Measurements from ENCODE around the gene EXPH5.
A peak's percentile ranks its signal among the peaks of the same experiment; 100 is the strongest.

EXPH5 gene

DNA sequence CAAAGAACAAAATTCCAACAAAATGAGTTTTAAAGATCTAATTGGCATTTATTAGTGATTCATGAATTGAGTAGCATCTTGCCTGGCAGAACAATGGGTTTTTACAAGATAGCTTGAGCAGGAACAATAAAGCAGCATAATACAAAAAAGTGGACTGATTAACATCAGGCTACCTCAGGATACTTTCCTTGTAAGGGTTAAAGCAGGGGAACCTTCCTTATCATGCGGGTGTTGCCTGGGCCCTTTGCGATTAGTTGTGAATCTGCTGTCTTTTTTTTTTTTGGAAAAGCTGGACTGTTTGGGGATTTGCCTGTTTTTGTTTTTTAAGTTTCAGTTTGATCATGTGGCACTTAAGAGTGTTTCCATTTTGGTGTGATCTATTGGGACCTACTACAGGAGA lies 37.5 kb downstream of the EXPH5 start (continued):
- no peak for TF ChIP-seq ZNF146 (tag by site-specific recombination; IDR thresholded peaks at IDR 0.05)
- TF ChIP-seq, protein P1, sequence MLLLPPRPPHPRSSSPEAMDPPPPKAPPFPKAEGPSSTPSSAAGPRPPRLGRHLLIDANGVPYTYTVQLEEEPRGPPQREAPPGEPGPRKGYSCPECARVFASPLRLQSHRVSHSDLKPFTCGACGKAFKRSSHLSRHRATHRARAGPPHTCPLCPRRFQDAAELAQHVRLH (tag by site-specific recombination; IDR thresholded peaks at IDR 0.05), result no peak
- TF ChIP-seq, protein P2, sequence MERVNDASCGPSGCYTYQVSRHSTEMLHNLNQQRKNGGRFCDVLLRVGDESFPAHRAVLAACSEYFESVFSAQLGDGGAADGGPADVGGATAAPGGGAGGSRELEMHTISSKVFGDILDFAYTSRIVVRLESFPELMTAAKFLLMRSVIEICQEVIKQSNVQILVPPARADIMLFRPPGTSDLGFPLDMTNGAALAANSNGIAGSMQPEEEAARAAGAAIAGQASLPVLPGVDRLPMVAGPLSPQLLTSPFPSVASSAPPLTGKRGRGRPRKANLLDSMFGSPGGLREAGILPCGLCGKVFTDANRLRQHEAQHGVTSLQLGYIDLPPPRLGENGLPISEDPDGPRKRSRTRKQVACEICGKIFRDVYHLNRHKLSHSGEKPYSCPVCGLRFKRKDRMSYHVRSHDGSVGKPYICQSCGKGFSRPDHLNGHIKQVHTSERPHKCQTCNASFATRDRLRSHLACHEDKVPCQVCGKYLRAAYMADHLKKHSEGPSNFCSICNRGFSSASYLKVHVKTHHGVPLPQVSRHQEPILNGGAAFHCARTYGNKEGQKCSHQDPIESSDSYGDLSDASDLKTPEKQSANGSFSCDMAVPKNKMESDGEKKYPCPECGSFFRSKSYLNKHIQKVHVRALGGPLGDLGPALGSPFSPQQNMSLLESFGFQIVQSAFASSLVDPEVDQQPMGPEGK (tag by site-specific recombination; IDR thresholded peaks at IDR 0.05), result no peak
- no peak for TF ChIP-seq ZNF585B (tag by site-specific recombination; IDR thresholded peaks at IDR 0.05)
- TF ChIP-seq RBAK (tag by site-specific recombination; IDR thresholded peaks at IDR 0.05), result no peak

GRCh38 chr11:108551651-108552462 lies 41.7 kb downstream of the EXPH5 start:
- CTCF ChIA-PET, result interaction anchor here (0.5 to 1.1 kb wide), 3 partner anchors 23 to 89 kb away, joined by 3 to 4 read pairs (median 3); no protein-coding TSS in a partner anchor
- TF ChIP-seq ZNF335 (tag by site-specific recombination; conservative IDR thresholded peaks at IDR 0.05), result peak; percentile 63
- no peak for TF ChIP-seq GLI2 (tag by site-specific recombination; IDR thresholded peaks at IDR 0.05; ENCODE audit: borderline replicate concordance, low read depth)
- TF ChIP-seq, protein P3, sequence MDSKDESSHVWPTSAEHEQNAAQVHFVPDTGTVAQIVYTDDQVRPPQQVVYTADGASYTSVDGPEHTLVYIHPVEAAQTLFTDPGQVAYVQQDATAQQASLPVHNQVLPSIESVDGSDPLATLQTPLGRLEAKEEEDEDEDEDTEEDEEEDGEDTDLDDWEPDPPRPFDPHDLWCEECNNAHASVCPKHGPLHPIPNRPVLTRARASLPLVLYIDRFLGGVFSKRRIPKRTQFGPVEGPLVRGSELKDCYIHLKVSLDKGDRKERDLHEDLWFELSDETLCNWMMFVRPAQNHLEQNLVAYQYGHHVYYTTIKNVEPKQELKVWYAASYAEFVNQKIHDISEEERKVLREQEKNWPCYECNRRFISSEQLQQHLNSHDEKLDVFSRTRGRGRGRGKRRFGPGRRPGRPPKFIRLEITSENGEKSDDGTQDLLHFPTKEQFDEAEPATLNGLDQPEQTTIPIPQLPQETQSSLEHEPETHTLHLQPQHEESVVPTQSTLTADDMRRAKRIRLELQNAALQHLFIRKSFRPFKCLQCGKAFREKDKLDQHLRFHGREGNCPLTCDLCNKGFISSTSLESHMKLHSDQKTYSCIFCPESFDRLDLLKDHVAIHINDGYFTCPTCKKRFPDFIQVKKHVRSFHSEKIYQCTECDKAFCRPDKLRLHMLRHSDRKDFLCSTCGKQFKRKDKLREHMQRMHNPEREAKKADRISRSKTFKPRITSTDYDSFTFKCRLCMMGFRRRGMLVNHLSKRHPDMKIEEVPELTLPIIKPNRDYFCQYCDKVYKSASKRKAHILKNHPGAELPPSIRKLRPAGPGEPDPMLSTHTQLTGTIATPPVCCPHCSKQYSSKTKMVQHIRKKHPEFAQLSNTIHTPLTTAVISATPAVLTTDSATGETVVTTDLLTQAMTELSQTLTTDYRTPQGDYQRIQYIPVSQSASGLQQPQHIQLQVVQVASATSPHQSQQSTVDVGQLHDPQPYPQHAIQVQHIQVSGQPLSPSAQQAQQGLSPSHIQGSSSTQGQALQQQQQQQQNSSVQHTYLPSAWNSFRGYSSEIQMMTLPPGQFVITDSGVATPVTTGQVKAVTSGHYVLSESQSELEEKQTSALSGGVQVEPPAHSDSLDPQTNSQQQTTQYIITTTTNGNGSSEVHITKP (tag by site-specific recombination; IDR thresholded peaks at IDR 0.05), result peak; percentile 67; the same call in 1 of the 2 replicates
- TF ChIP-seq OSR2 (tag by site-specific recombination; IDR thresholded peaks at IDR 0.05), result peak; percentile 76
- peak; percentile 64; the same call in 1 of the 2 replicates for TF ChIP-seq TRIM28 (IDR thresholded peaks at IDR 0.05; ENCODE audit: borderline replicate concordance, low read length)
- TF ChIP-seq ZIC2 (tag by site-specific recombination; IDR thresholded peaks at IDR 0.05), result no peak
- peak; percentile 48; the same call in 1 of the 2 replicates for TF ChIP-seq SCRT2 (tag by site-specific recombination; IDR thresholded peaks at IDR 0.05)
- no peak overlapping the region for H3K4me3 ChIP-seq (ENCODE audit: low read depth, low read length)
- no peaks in the 10 kb centered on the region for H3K36me3 ChIP-seq (ENCODE audit: control insufficient read depth in 2 of 2, insufficient read depth in 1 of 2, low read length in 2 of 2)
- H3K4me1 ChIP-seq (ENCODE audit: control insufficient read depth, insufficient read depth, low read length), result no peaks in the 10 kb centered on the region
- POLR2A ChIA-PET, result no interaction called here
- no peaks in the 10 kb centered on the region for H3K9me3 ChIP-seq (ENCODE audit: control insufficient read depth, insufficient read depth, low read depth, low read length)
- H3K27ac ChIP-seq (ENCODE audit: extremely low read depth, low read depth, low read length), result no peak overlapping the region; the same call in 1 of the 2 replicates

- CTCF ChIA-PET, result no interaction called here
- no peak overlapping the region for H3K4me3 ChIP-seq (ENCODE audit: low read depth, low read length)
- POLR2A ChIA-PET, result no interaction called here
- TF ChIP-seq, protein P4, sequence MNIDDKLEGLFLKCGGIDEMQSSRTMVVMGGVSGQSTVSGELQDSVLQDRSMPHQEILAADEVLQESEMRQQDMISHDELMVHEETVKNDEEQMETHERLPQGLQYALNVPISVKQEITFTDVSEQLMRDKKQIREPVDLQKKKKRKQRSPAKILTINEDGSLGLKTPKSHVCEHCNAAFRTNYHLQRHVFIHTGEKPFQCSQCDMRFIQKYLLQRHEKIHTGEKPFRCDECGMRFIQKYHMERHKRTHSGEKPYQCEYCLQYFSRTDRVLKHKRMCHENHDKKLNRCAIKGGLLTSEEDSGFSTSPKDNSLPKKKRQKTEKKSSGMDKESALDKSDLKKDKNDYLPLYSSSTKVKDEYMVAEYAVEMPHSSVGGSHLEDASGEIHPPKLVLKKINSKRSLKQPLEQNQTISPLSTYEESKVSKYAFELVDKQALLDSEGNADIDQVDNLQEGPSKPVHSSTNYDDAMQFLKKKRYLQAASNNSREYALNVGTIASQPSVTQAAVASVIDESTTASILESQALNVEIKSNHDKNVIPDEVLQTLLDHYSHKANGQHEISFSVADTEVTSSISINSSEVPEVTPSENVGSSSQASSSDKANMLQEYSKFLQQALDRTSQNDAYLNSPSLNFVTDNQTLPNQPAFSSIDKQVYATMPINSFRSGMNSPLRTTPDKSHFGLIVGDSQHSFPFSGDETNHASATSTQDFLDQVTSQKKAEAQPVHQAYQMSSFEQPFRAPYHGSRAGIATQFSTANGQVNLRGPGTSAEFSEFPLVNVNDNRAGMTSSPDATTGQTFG (tag by site-specific recombination; IDR thresholded peaks at IDR 0.05; ENCODE audit: borderline replicate concordance), result no peak
- TF ChIP-seq ZNF112 (tag by site-specific recombination; IDR thresholded peaks at IDR 0.05) (no peak), ZNF18 (tag by site-specific recombination; IDR thresholded peaks at IDR 0.05) (no peak), ZNF621 (tag by site-specific recombination; IDR thresholded peaks at IDR 0.05) (no peak), ZNF510 (tag by site-specific recombination; IDR thresholded peaks at IDR 0.05; ENCODE audit: insufficient replicate concordance) (no peak)
- TF ChIP-seq, protein P2 (tag by site-specific recombination; IDR thresholded peaks at IDR 0.05), result no peak
- H3K4me1 ChIP-seq (ENCODE audit: control insufficient read depth, insufficient read depth, low read length), result no peaks in the 10 kb centered on the region
- no peaks in the 10 kb centered on the region for H3K36me3 ChIP-seq (ENCODE audit: control insufficient read depth in 2 of 2, insufficient read depth in 1 of 2, low read length in 2 of 2)
- no peak overlapping the region for H3K27ac ChIP-seq (ENCODE audit: extremely low read depth, low read depth, low read length)
- H3K9me3 ChIP-seq (ENCODE audit: control insufficient read depth, insufficient read depth, low read depth, low read length), result no peaks in the 10 kb centered on the region
Measured at GRCh38 chr11:108549319-108549885, 44.2 kb downstream of the EXPH5 start.
